HEK293T (cell line): ENCODE results near the gene LARGE1.

ENCODE experiments used
- BHLHE40 ChIP-seq: fragments of 450-650 bp; IDR thresholded peaks from 2 replicates; pipeline ENCODE4 v1.6.1; 2016; ENCODE audit warnings: mild to moderate bottlenecking, moderate library complexity, borderline replicate concordance
- ELF4 ChIP-seq: fragments of 450-650 bp; IDR thresholded peaks from 2 replicates; pipeline ENCODE4 v1.6.1; 2017; ENCODE audit warnings: antibody characterized with exemption
- LEF1 ChIP-seq: fragments of 450-650 bp; IDR thresholded peaks from 2 replicates; pipeline ENCODE4 v1.6.1; 2017; ENCODE audit warnings: mild to moderate bottlenecking, borderline replicate concordance
- NFRKB ChIP-seq: fragments of 450-650 bp; IDR thresholded peaks from 2 replicates; pipeline ENCODE4 v1.6.1; 2016; ENCODE audit warnings: mild to moderate bottlenecking, moderate library complexity
- PKNOX1 ChIP-seq: fragments of 450-650 bp; IDR thresholded peaks from 2 replicates; pipeline ENCODE4 v1.6.1; 2016
- SP1 ChIP-seq: fragments of 450-650 bp; IDR thresholded peaks from 2 replicates; pipeline ENCODE4 v1.6.1; 2017
- ZNF384 ChIP-seq: fragments of 450-650 bp; IDR thresholded peaks from 2 replicates; pipeline ENCODE4 v1.6.1; 2016

DNA sequence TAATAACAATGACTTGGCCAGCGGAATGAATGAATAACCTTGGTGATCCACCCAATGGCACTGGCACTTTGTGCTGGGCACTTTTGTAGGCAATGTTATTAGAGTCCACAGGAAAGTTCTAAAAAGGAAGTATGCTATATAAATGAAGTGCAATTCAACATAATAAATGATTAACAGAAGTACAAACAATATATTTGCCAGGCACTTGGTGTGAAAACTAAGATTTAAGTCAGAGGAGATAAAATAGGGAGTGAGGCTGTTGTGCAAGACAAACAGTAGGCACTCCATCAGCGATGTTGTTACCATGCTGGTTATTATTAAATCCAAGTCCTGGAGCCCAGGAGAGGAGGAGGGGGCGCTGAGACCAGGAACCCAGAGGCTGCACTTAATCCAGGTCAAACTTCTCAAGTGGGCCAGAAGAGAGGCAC, 173.8 kb downstream of the LARGE1 start:
- TF ChIP-seq LEF1 (no peak), SP1 (no peak), ELF4 (no peak), NFRKB (no peak), PKNOX1 (no peak), BHLHE40 (no peak), ZNF384 (no peak)
